Measurements from ENCODE around the gene SEMA3B. TPM values are rescaled to one million over a fixed set of nuclear protein-coding genes. Genes with fewer than 3 reads are reported as not detected.

The SEMA3B gene
- total RNA-seq, 1 experiment from 2014 or later = 6.4 TPM

- no peak for TF ChIP-seq CTCF (conservative IDR thresholded peaks at IDR 0.05)
- Histone ChIP-seq H3K56ac (ENCODE audit: insufficient read length, low read depth, low read length) (no peak overlapping the region), H2BK12ac (ENCODE audit: insufficient read length, low read depth, low read length) (no peak overlapping the region), H3K4ac (ENCODE audit: low read depth, low read length) (no peak overlapping the region), H3K23me2 (ENCODE audit: insufficient read length, low read depth, low read length, poor library complexity, severe bottlenecking) (peaks cover 6% of the 10 kb centered on the region), H3K9ac (ENCODE audit: extremely low read depth, insufficient read length, low read length) (no peak overlapping the region), H3K9me3 (ENCODE audit: control insufficient read depth, low read depth, low read length) (no peaks in the 10 kb centered on the region), H3K27me3 (ENCODE audit: insufficient read depth, low read length) (no peaks in the 10 kb centered on the region), H3K4me1 (ENCODE audit: insufficient read depth, low read length) (no peaks in the 10 kb centered on the region), H4K20me1 (ENCODE audit: control insufficient read depth, insufficient read depth, insufficient read length) (no peaks in the 10 kb centered on the region), H3K23ac (ENCODE audit: insufficient read length, low read depth, low read length) (no peak overlapping the region), H3K79me1 (ENCODE audit: insufficient read depth, low read depth, low read length, poor library complexity, severe bottlenecking) (no peaks in the 10 kb centered on the region), H4K8ac (replicated peaks; ENCODE audit: insufficient read length, low read depth, low read length) (no peak overlapping the region), H2AFZ (ENCODE audit: low read length) (no peak overlapping the region), H2AK5ac (ENCODE audit: insufficient read length, low read length) (no peak overlapping the region), H2BK20ac (ENCODE audit: low read depth, low read length, poor library complexity, severe bottlenecking) (no peak overlapping the region), H3K4me2 (ENCODE audit: insufficient read depth, insufficient read length, low read length) (no peak overlapping the region), H4K91ac (ENCODE audit: insufficient read length, low read depth, low read length) (no peak overlapping the region), H3T11ph (ENCODE audit: low read length) (no peak overlapping the region), H2BK120ac (ENCODE audit: low read depth, low read length, poor library complexity, severe bottlenecking) (no peak overlapping the region), H2BK15ac (ENCODE audit: low read depth, low read length) (no peak overlapping the region), H3K14ac (ENCODE audit: insufficient read depth, low read length) (no peak overlapping the region), H4K5ac (ENCODE audit: insufficient read length, low read depth, low read length) (no peak overlapping the region), H3K27ac (ENCODE audit: insufficient read length, low read depth, low read length) (no peak overlapping the region), H3K79me2 (ENCODE audit: insufficient read depth, low read length) (no peaks in the 10 kb centered on the region; the same call in 1 of the 2 replicates), H3K18ac (ENCODE audit: insufficient read length, low read depth, low read length) (no peak overlapping the region), H2BK5ac (ENCODE audit: insufficient read length, low read length) (no peak overlapping the region)
- Mint-ChIP-seq H3K36me3 (ENCODE audit: insufficient read depth in 1 of 3, low read depth in 3 of 3) (peaks cover 0 to 8% (median 1%) of the 10 kb centered on the region in 3 experiments; a peak in 1 of 7 replicates), H3K4me3 (no peak overlapping the region), H3K4me1 (peaks cover 22 to 23% of the 10 kb centered on the region in 2 experiments), H3K27me3 (ENCODE audit: low read depth) (no peaks in the 10 kb centered on the region), H3K27ac (no peak overlapping the region), H3K9me3 (no peaks in the 10 kb centered on the region; a peak in 1 of 5 replicates)
- no peak for DNase-seq
- no CpG with 5 or more reads among the region's 18 CpGs for WGBS (ENCODE audit: extremely low coverage, insufficient read length, low lambda C conversion rate)
Measured at GRCh38 chr3:50296721-50297383, 27.9 kb downstream of the SEMA3B start.
